CD14-positive monocyte (primary cell): ENCODE data around the gene WSB1. TPM values are rescaled to one million over a fixed set of nuclear protein-coding genes. Genes with fewer than 3 reads are reported as not detected.
"Not testable (repeated sequence)": the region's sequence is repeated elsewhere in the genome, so short reads cannot be mapped to it uniquely, and the experiment has no call there.

Experiments used
- DNase-seq, 3 donors: peaks; one replicate each; pipeline ENCODE4 v3.0.0-alpha.2; 2011 to 2022
- H2AFZ ChIP-seq: 2 replicates; pipeline ENCODE4 v1.6.0; 2012; ENCODE audit warnings: mild to moderate bottlenecking, low read depth, low read length, inconsistent platforms; ENCODE audit not compliant: insufficient read depth, poor library complexity, severe bottlenecking
- H3K27ac ChIP-seq, 2 donors: 1 replicate in 1 of 2; 2 replicates in 1 of 2; pipeline ENCODE4 v1.5.1; 2012 to 2013; ENCODE audit warnings: low read length in 2 of 2, control low read depth in 1 of 2, inconsistent platforms in 1 of 2, low read depth in 1 of 2, mild to moderate bottlenecking in 1 of 2
- H3K27me3 ChIP-seq, 2 donors: one replicate each; pipeline versions ENCODE4 v1.6.0 to v1.6.1; 2011 to 2013; ENCODE audit warnings: low read length in 2 of 2; ENCODE audit not compliant: control insufficient read depth in 2 of 2, insufficient read depth in 2 of 2
- H3K36me3 ChIP-seq, 2 donors: replicated peaks in 1 of 2; 1 replicate in 1 of 2; 2 replicates in 1 of 2; pipeline versions ENCODE4 v1.5.1 to v1.6.1; 2012 to 2013; ENCODE audit warnings: low read length in 2 of 2, control low read depth in 1 of 2, inconsistent platforms in 1 of 2, mild to moderate bottlenecking in 1 of 2; ENCODE audit not compliant: insufficient read depth in 2 of 2, control insufficient read depth in 1 of 2
- H3K4me1 ChIP-seq, 2 donors: 1 replicate in 1 of 2; 2 replicates in 1 of 2; pipeline versions ENCODE4 v1.5.1 to v1.6.1; 2012 to 2013; ENCODE audit warnings: low read length in 2 of 2, control low read depth in 1 of 2, inconsistent platforms in 1 of 2, mild to moderate bottlenecking in 1 of 2, moderate library complexity in 1 of 2; ENCODE audit not compliant: insufficient read depth in 2 of 2, control insufficient read depth in 1 of 2
- H3K4me2 ChIP-seq: replicated peaks from 2 replicates; pipeline ENCODE3; 2012; ENCODE audit warnings: low read length, moderate library complexity, mild to moderate bottlenecking; ENCODE audit not compliant: poor library complexity, severe bottlenecking; ENCODE audit errors: extremely low read depth
- H3K4me3 ChIP-seq, 3 experiments: fragments of 200-600 bp in 1 of 3; sonication (generic) in 1 of 3; replicated peaks in 1 of 3; 1 replicate in 2 of 3; 2 replicates in 1 of 3; pipeline ENCODE4 v1.5.1; 2011 to 2013; ENCODE audit warnings: low read length in 3 of 3, mild to moderate bottlenecking in 3 of 3, control low read depth in 2 of 3, low read depth in 2 of 3, inconsistent platforms in 1 of 3, moderate library complexity in 1 of 3
- H3K79me2 ChIP-seq: 2 replicates; pipeline ENCODE4 v1.6.0; 2012; ENCODE audit warnings: mild to moderate bottlenecking, control low read depth, inconsistent platforms, low read length, moderate library complexity; ENCODE audit not compliant: insufficient read depth
- H3K9ac ChIP-seq: 2 replicates; pipeline ENCODE4 v1.6.0; 2017; ENCODE audit warnings: low read length, mild to moderate bottlenecking; ENCODE audit not compliant: insufficient read depth, poor library complexity, severe bottlenecking
- H3K9me3 ChIP-seq, 2 donors: replicated peaks in 1 of 2; 1 replicate in 1 of 2; 2 replicates in 1 of 2; pipeline versions ENCODE4 v1.5.1 to v1.6.1; 2012 to 2013; ENCODE audit warnings: low read length in 2 of 2, control low read depth in 1 of 2; ENCODE audit not compliant: control insufficient read depth in 1 of 2, insufficient read depth in 1 of 2
- H4K20me1 ChIP-seq: 2 replicates; pipeline ENCODE4 v1.6.0; 2012; ENCODE audit warnings: mild to moderate bottlenecking, low read length, control low read depth, moderate library complexity; ENCODE audit not compliant: insufficient read depth
- H3K27ac Mint-ChIP-seq, 7 donors: one replicate each; pipeline ENCODE4 v1.8.0; 2020; ENCODE audit warnings: mild to moderate bottlenecking in 7 of 7, mixed read lengths in 7 of 7, moderate library complexity in 6 of 7, inconsistent platforms in 2 of 7
- H3K27me3 Mint-ChIP-seq, 3 donors: one replicate each; pipeline ENCODE4 v1.8.0; 2021 to 2022; ENCODE audit warnings: low read depth in 3 of 3, mild to moderate bottlenecking in 3 of 3, mixed read lengths in 3 of 3, moderate library complexity in 3 of 3, inconsistent platforms in 1 of 3
- H3K36me3 Mint-ChIP-seq, 2 donors: one replicate each; pipeline ENCODE4 v1.8.0; 2020; ENCODE audit warnings: mixed read lengths in 2 of 2, inconsistent platforms in 1 of 2, mild to moderate bottlenecking in 1 of 2
- H3K4me1 Mint-ChIP-seq: one replicate; pipeline ENCODE4 v1.8.0; 2020; ENCODE audit warnings: mild to moderate bottlenecking, mixed read lengths
- H3K4me3 Mint-ChIP-seq, 2 donors: one replicate each; pipeline ENCODE4 v1.8.0; 2020; ENCODE audit warnings: mild to moderate bottlenecking in 2 of 2, mixed read lengths in 2 of 2, moderate library complexity in 1 of 2
- H3K9me3 Mint-ChIP-seq, 7 donors: one replicate each; pipeline ENCODE4 v1.8.0; 2020 to 2022; ENCODE audit warnings: mixed read lengths in 7 of 7, mild to moderate bottlenecking in 6 of 7, moderate library complexity in 6 of 7, inconsistent platforms in 2 of 7
- CTCF ChIP-seq: fragments of 200-600 bp; IDR thresholded peaks from one replicate; pipeline ENCODE4 v1.8.0; 2022; ENCODE audit warnings: antibody characterized with exemption, mild to moderate bottlenecking
- WGBS: methylation state at CpG from one replicate; pipeline ENCODE4 v1.1.5; 2013; ENCODE audit warnings: missing lambda C conversion rate; ENCODE audit not compliant: insufficient coverage; 5-methylcytosine and 5-hydroxymethylcytosine counted together
- intact Hi-C, 2 donors: fragments of 100-400 bp; cut with micrococcal nuclease; formaldehyde crosslinking; loops; one replicate each; pipeline versions ENCODE4 v1.15.0 to v1.15.1; 2023
- polyA plus RNA-seq, 3 donors: library from polyadenylated mRNA; depleted of rRNA in 1 of 3; unstranded in 2 of 3; stranded (reverse) in 1 of 3; fragments of 300-500 nt in 2 of 3; fragments of >200 nt in 1 of 3; fragmentation: Illumina TruSeq in 2 of 3; gene quantifications; 1 replicate in 2 of 3; 2 replicates in 1 of 3; pipeline ENCODE4 v1.2.3, GENCODE V29; 2012 to 2021

WSB1 gene
- polyA plus RNA-seq, 3 donors = 220 to 368 (median 296) TPM

GRCh38 chr17:27327397-27327796 is 33.5 kb downstream of the WSB1 start:
- Histone ChIP-seq H3K27me3 (no peaks in the 10 kb centered on the region), H3K9ac (no peak overlapping the region), H4K20me1 (peaks cover 3% of the 10 kb centered on the region), H2AFZ (no peak overlapping the region), H3K27ac (no peak overlapping the region), H3K4me2 (no peak overlapping the region), H3K4me3 (no peak overlapping the region), H3K4me1 (peaks cover 23 to 32% of the 10 kb centered on the region in 2 donors), H3K79me2 (no peaks in the 10 kb centered on the region), H3K36me3 (no peaks in the 10 kb centered on the region), H3K9me3 (no peaks in the 10 kb centered on the region)
- 100% methylated on average over 4 of the region's 7 CpGs for WGBS
- Mint-ChIP-seq H3K36me3 (peaks cover 1 to 2% of the 10 kb centered on the region in 2 donors), H3K27me3 (no peaks in the 10 kb centered on the region), H3K4me1 (peaks cover 33% of the 10 kb centered on the region), H3K4me3 (no peak overlapping the region), H3K9me3 (no peaks in the 10 kb centered on the region), H3K27ac (peak overlapping the region in 1 of 7 donors; percentile 61)
- no peak for DNase-seq
- intact Hi-C loops = no loop called here
- TF ChIP-seq CTCF = no peak

- Mint-ChIP-seq H3K27ac (peak overlapping the region in 1 of 7 donors; percentile 12), H3K4me3 (no peak overlapping the region)
These were observed 34.0 kb downstream of the WSB1 start for GRCh38 chr17:27327871-27328270.

GRCh38 chr17:27328686-27329085 is 34.8 kb downstream of the WSB1 start:
- H3K4me3 Mint-ChIP-seq, intact Hi-C loops, H3K4me2 ChIP-seq: not testable (repeated sequence)

More at GRCh38 chr17:27327871-27328270, 34.0 kb downstream of the WSB1 start:
- TF ChIP-seq CTCF = no peak
- Histone ChIP-seq H3K27ac (no peak overlapping the region), H3K36me3 (no peaks in the 10 kb centered on the region), H2AFZ (no peak overlapping the region), H3K9ac (no peak overlapping the region), H3K9me3 (no peaks in the 10 kb centered on the region), H3K4me3 (no peak overlapping the region), H3K4me2 (no peak overlapping the region), H3K27me3 (no peaks in the 10 kb centered on the region), H4K20me1 (peaks cover 3% of the 10 kb centered on the region), H3K79me2 (no peaks in the 10 kb centered on the region), H3K4me1 (peaks cover 26 to 32% of the 10 kb centered on the region in 2 donors)
- peaks cover 1 to 2% of the 10 kb centered on the region in 2 donors for H3K36me3 Mint-ChIP-seq
- WGBS = 100% methylated on average over 3 of the region's 4 CpGs
- no peak for DNase-seq
- H3K27me3 Mint-ChIP-seq = peaks cover 0 to 2% (median 0%) of the 10 kb centered on the region in 3 donors
- H3K4me1 Mint-ChIP-seq = peaks cover 34% of the 10 kb centered on the region
- H3K9me3 Mint-ChIP-seq = no peaks in the 10 kb centered on the region
- intact Hi-C loops = no loop called here

More at GRCh38 chr17:27328686-27329085, 34.8 kb downstream of the WSB1 start:
- H2AFZ ChIP-seq, H3K27me3 ChIP-seq, H3K36me3 ChIP-seq, H3K27me3 Mint-ChIP-seq, H3K27ac ChIP-seq, H3K36me3 Mint-ChIP-seq, H3K9me3 Mint-ChIP-seq, H4K20me1 ChIP-seq, H3K4me3 ChIP-seq, H3K79me2 ChIP-seq, H3K9ac ChIP-seq, DNase-seq, H3K9me3 ChIP-seq: not testable (repeated sequence)
- WGBS = 94% methylated on average over 3 of the region's 9 CpGs
- peaks cover 23 to 31% of the 10 kb centered on the region in 2 donors for H3K4me1 ChIP-seq
- H3K27ac Mint-ChIP-seq = peak overlapping the region in 1 of 7 donors; percentile 32
- H3K4me1 Mint-ChIP-seq = peaks cover 31% of the 10 kb centered on the region
